Measurements from ENCODE around the gene APOL2.
"Not testable (repeated sequence)": the region's sequence is repeated elsewhere in the genome, so short reads cannot be mapped to it uniquely, and the experiment has no call there.

The APOL2 gene, protein sequence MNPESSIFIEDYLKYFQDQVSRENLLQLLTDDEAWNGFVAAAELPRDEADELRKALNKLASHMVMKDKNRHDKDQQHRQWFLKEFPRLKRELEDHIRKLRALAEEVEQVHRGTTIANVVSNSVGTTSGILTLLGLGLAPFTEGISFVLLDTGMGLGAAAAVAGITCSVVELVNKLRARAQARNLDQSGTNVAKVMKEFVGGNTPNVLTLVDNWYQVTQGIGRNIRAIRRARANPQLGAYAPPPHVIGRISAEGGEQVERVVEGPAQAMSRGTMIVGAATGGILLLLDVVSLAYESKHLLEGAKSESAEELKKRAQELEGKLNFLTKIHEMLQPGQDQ

DNA sequence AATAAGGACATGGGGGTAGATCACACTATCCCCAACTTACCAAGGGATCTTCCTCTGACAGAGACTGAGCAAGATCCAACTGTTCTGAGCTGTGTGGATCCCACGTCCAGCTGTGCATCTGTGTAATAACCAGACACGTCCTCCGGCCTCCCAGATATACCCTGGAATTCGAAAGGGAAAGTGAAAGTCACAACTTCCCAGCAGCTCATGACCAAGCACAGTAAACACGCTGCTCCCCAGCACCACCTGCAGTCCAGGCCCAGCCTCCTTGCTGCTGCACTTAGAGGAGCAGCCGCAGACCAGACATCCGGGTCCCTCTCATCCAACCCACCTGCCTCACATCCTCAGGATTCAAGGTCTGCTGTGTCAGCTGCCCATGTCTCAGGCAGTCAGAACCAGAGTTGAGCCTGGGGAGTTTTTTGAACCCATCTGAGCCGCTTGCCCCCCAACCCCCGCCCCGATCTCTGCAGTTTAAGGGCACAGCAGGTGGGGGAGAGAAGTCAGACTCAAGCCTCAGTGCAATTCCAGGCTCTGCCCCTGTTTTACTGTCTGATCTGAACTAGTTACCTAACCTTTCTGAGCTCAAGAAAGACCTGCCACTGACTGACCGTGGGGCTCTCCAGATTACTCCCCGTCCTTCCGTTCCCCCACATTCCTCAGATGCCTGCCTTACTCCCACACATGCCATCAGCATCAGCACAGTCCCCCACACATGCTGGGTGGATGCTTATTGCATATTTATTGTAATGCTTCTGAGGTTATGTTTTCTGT lies at the start of gene APOL2:
APOL2 (minus strand) TSS at position 127 of the 771 bp plus-strand sequence. CDS start 6,365 bp downstream, outside the sequence.
- peak; percentile 90 for DNase-seq (ENCODE audit: low read depth)

GRCh38 chr22:36288571-36289405 lies 49.5 kb upstream of the APOL2 start:
- DNase-seq (ENCODE audit: low read depth): no peak

DNA sequence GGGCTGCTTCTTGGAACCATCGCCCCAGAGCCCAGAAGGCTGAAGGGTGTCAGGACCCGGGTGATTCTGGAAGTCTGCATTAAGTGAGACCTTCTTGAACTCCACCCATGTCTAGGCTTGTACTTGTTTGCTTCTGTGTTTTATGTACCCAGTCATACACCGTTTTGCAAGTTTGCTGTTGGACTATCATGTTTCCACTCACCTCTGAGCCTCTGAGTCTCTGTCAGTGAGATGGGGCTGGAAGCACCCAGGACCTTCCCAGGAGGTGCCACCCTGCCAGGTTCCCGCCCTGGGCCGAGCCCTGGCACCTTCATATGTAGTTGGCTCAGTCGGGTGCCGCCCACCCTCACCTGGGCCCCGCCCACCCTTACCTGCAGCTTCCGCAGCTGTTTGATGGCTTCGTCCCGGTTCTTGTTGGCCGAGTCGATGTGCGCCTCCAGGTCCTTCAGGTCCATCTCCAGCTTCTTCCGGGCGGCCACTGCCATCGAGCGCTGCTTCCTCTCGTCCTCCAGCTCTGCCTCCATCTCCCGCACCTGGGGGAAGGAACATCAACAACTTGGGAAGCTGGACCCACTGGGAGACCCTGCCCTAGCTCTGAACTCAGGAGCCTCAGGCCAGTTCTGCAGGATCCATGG lies 48.7 kb upstream of the APOL2 start:
- DNase-seq (ENCODE audit: low read depth): no peak

DNA sequence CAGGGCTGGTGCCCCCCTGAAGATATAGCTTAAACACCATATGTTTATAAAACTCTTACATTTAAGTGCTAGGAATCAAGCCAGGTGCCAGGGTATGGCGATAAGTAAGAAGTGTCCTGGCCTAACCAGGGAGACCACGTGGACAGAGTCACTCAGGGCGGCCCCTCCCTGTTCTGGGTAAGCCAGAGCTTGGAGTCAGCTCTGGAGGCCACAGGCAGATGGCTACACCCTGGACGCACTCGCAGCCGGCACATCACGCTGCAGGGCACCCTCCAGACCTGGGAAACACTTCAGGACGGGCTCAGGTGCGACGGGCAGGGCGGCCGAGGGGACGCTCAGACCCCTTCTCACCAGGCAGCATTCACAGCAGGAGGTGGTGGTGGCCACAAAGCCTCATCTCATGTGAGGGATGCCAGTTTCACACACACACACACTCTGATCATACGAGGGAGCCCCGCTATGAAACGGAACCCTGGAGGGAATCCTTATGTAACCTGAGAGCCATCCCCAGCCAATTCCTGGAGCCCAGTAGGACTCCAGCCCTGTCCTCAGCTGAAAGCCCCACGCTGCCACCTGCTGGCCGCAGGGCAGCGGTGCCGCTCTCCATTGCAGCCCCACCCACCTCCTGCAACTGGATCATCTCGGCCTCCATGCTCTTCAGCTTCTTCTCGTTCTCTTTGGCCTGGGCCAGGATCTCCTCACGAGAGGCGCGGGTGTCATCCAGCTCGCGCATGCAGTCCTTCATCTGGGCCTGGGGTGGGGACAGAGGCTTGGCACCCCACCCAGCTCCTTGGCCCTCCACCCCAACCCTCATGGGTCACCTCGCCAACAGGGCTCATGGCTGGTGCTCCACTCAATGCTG lies 47.0 kb upstream of the APOL2 start:
- peak; percentile 50 for DNase-seq (ENCODE audit: low read depth)

DNA sequence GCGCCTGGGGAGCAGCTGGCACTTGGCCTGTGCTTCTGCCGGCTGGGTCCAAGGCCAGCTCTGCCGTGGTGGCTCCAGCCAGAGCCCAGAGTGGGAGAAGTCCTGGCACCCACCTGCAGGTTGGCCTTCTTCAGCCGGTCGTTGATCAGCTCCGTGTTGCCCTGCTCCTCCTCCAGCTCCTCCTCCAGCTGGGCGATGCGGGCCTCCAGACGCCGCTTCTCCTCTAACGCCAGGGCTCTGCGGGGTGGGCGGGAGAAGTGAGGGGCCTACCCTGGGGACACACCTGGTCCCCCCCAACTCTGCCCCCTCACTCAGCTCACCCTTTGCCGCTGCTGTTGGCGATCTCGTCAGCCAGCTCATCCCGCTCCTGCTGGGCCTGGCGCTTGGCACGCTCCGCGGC lies 46.2 kb upstream of the APOL2 start:
- no peak for DNase-seq (ENCODE audit: low read depth)

DNA sequence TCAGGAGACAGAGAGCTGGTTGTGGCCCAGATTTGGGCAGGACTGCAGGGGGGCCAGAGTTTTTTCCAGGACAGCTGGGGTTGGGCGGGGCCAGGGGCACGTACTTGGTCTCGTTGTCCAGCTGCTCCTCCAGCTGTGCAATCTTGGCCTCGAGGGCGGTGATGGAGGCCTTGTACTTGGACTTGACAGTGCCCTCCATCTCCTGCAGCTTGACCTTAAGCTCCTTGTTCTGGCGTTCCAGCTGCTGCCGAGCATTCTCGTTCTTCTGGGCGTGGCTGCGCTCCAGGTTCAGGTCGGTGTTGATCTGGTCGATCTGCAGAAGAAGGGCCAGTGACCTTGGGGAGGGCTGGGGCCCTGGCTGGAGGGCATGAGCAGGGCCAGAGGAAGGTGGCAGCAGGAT lies 45.7 kb upstream of the APOL2 start:
- no peak for DNase-seq (ENCODE audit: low read depth)

GRCh38 chr22:36284171-36284571 lies 44.8 kb upstream of the APOL2 start:
- DNase-seq (ENCODE audit: low read depth): no peak

GRCh38 chr22:36282328-36282831 lies 43.1 kb upstream of the APOL2 start:
- no peak for DNase-seq (ENCODE audit: low read depth)

DNA sequence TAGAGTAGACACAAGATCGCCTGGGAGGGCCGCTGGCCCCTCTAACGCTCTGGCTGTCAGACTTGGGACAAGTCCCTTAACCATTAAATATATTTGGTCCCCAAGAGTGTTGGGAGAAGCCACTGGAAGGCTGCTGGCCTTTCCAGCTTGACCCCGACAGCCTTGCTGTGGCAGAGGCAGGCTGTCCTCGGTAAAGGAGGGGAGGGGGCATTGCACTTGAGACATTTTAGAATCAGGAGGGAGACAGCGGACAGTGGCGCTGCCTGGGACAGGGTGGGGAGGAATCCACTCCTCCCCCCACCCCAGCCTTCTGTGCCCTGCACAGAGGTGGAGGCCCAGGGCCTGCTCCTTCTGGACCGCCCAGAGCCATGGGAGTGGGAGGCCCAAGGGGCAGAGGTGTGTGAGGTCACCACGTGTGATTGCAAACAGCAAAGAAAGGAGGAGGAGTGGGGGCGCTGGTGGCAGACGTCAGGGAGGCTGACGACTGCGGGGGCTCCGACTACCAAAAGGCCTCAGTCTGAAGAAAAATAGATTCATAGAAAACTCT lies 42.5 kb upstream of the APOL2 start:
- no peak for DNase-seq (ENCODE audit: low read depth)

DNA sequence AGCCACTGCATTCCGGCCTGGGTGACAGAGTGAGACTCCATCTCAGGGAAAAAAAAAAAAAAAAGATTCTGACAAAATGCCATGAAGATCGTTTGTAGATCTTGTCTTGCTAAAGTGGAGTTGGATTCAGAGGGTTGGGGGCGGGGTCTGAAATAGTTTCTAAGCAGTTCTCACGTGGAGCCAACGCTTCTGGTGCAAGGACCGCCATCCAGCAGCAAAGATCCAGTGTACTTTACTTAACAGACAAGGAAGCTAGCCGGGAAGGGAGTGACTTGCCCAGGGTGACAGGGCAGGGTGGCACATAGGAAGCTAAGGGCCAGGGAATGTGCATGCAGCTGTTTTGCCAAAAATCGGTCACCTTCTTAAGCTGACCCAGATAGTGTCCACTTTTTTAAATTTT lies 41.1 kb upstream of the APOL2 start:
- DNase-seq (ENCODE audit: low read depth): no peak

GRCh38 chr22:36279219-36279666 lies 39.9 kb upstream of the APOL2 start:
- no peak for DNase-seq (ENCODE audit: low read depth)

GRCh38 chr22:36277482-36278291 lies 38.4 kb upstream of the APOL2 start:
- peak; percentile 25 for DNase-seq (ENCODE audit: low read depth)

DNA sequence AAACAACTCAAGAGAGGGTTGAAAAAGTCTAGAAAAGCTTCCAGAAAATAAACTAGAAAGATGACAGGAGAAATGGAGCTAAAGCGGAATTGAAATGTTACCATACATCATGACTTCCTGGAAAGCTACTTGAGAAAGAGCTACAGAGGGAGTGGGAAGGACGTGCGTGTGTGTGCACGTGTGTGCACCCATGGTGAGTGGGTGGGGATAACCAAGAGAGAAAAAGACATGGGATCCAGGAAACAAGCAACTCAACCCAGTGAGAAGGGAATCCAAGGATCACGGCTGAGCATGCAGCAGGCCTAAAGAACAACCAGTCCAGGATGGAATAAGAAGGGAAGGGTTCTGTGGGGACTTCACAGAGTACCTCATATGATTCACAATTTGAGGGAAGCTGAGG lies 35.2 kb upstream of the APOL2 start:
- DNase-seq (ENCODE audit: low read depth): no peak

DNA sequence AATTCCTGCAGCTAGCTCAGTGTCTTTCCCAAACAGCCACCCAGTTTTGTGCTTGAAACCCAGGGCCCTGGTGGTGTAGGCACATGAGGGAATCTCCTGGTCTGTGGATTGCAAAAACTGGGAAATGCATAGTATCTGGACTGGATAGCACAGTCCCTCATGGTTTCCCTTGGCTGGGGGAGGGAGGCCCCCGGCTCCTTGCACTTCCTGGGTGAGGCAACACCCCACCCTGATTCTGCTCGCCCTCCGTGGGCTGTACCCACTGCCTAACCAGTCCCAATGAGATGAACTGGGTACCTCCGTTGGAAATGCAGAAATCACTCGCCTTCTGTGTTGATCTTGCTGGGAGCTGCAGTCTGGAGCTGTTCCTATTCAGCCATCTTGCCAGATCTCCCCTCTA lies 32.6 kb upstream of the APOL2 start:
- not testable (repeated sequence) for DNase-seq (ENCODE audit: low read depth)

DNA sequence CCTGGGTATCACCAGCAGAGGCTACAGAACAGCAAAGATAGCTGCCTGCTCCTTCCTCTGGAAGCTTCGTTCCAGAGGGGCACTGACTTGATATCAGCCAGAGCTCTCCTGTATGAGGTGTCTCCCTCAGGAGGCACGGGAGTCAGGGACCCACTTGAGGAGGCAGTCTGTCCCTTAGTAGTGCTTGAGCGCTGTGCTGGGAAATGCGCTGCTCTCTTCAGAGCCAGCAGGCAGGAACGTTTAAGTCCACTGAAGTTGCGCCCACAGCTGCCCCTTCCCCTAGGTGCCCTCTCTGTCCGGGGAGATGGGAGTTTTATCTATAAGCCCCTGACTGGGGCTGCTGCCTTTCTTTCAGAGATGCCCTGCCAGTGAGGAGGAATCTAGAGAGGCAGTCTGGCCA lies 31.9 kb upstream of the APOL2 start:
- not testable (repeated sequence) for DNase-seq (ENCODE audit: low read depth)

DNA sequence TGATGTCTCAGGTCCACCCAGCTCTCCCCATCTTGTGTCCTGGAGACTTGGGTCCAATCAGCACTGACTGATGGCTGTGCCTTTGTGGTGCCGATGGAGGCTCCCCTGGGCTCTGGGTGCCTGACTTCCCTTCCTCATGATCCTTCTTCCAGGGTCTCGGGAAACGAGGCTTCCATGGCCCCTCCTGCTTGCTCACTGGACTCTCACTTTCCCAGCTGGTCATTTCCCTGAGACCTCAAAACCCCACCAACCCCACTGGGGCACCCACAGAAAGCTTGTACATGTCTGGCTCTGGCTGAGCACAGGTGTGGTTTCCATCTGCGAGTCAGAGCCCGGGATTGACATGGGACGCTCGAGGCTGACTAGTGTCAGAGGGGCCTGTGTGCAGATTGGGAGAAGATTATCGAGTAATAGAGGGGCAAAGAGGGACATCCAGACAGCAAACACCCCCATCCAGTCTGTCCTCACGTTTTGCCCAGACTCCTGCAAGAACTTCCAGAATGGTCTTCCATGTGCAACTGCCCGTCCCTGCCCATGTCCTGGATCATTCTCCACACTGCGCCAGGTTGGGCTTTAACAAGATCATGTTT lies 28.7 kb upstream of the APOL2 start:
- no peak for DNase-seq (ENCODE audit: low read depth)

- DNase-seq (ENCODE audit: low read depth): no peak
Measured at GRCh38 chr22:36267058-36267457, 27.7 kb upstream of the APOL2 start.

DNA sequence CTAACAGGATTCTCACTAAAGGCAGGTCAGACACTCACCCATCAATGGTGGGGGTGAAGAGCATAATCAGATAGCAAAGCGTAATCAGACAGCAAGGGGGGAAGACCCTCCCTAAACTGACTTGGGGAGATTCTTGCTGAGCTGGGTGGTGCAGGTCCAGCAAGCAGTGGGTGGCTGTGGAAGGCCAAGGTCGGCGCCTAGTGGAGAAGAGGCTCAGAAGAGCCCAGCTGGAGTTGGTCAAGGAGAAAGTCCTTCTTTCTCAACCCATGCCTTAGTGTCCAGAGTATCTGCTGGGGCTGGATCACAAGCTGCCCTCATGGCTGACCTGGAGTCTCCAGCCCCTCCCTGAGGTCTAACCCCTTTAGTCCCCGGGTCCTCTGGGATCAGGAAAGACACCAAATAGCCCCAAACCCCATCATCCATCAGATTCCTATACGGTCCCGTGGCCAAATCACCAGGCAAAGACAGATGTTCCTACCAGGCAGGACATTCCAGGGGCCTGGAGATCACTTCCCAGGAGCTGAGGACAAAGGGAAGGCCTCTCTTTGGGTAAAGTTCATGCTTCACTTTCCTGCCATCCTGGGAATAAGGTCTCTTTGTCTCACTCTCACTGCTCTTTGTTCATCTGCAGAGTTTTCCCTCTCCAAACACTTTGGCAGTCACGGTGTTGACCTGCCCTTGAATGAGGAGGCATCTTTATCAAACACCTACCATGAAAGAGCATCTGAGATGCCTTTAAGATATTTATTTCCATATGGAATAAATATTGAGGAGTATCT lies 24.7 kb upstream of the APOL2 start:
- DNase-seq (ENCODE audit: low read depth): not testable (repeated sequence)
